NCI-H2227 (cell line): ENCODE results near the gene RPS29.
A peak's percentile ranks its signal among the peaks of the same experiment; 100 is the strongest.

Source experiments
- DNase-seq: peaks from one replicate; lab custom pipeline; 2025; ENCODE audit not compliant: unreplicated experiment; lab: John Stamatoyannopoulos, UW

Gene RPS29

DNA sequence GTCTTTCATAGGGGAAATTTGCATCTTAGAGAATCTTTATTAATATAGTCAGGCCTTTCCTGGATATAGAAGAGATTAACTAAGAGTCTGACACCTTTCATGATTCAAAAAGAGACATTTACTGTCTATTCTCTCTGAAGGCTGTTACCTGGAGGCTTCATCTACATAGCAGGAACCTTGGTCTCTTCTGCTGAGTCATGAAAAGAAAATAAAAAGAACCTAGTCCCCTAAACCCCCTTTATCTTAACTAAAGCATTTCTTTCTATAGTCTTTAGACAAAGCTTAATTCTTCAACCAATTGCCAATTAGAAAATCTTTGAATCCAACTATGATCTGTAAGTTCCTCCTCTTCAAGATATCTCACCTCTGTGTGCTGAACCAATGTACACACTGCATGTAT, 33.1 kb downstream of the RPS29 start:
- DNase-seq = no peak

DNA sequence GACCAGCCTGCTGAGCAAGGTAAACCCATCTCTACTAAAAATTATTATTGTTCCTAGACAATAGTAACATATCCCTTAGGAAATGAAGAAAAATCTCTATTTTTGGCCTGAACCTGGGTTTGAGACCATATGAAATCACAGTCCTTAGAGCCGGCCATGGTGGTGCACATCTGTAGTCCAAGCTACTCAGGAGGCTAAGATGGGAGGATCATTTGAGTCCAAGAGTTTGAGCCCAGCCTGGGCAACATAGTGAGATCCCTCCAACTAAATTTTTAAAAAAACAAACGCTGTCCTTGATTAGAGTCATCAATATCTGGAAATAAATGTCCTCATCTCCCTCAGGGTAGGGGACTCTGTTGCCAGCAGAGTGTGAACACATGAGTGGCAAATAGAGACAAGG, 34.6 kb downstream of the RPS29 start:
- DNase-seq = no peak

DNA sequence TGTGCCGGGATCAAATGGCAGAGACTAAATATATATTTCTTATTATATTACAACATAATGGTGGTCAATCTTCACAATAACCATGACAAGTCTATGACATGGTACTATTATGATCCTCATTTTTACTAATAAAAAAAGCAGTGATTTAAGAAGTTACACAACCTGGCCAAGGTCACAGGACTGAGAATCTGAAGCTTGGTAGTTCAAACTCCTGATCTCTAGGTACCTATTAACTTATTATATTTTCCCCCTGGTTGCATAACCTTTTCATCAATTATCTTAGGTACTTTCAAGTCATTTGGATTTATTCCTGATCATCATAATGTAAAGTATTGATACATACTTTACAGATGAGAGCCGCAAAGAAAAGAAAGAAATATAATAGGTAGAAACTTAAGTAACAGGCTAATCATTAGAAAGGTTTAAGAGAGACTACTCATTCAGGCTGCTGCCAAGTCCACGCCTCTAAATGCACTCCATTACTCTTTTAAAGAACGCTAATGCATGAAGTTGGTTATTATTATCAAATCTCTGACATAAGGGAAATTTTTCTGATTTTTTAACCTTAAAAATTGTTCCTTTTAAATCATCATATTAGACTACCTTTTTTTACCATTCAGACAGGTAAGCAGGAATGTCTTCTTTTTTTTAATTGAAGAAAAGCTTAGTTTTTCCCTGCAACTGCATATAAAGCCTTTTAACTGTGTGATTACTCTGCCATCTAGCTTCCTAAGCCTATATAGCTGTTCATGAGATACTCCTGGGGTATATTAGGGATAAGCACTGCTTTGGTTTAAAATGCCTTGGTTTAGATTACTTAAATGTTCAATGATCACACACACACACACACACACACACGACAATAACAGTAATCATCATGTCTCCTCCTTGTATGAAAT, 35.6 kb downstream of the RPS29 start:
- peak; percentile 65 for DNase-seq

DNA sequence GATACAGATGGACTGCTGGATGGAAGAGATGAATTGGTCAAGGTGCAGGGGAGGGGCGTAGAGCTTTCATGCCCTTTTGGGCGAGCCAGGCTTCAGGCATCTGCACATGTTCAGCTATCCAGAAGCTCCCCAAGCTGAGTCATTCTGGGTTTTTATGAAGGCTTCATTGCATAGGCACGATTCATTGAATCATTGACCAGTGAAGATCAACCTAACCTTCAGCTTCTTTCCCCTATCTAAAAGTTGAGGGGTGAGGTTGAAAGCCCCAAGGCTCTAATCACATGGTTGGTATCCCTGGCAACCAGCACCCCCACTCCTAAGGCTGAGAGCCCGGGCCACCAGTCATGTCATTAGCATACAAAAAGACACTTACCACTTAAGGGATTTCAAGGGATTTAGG, 36.3 kb downstream of the RPS29 start:
- DNase-seq = no peak

DNA sequence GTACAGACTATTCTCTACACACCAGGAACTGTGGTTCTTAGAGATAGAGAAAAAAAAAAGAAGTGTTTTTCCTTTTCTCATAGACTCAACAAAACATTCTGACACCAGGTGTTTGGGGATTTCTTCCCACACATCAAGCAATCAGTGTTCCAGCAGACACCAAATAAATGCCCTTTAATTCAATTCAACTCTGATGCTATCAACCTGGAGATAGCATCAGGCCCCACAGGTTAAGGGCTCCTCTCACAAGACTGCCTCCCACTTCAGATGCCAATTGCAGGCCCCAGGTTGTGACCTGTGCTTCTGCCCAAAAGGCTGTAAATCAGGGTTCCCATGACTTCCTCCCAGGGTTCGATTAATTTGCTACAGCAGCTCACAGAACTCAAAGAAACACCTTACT, 36.7 kb downstream of the RPS29 start:
- DNase-seq = no peak

DNA sequence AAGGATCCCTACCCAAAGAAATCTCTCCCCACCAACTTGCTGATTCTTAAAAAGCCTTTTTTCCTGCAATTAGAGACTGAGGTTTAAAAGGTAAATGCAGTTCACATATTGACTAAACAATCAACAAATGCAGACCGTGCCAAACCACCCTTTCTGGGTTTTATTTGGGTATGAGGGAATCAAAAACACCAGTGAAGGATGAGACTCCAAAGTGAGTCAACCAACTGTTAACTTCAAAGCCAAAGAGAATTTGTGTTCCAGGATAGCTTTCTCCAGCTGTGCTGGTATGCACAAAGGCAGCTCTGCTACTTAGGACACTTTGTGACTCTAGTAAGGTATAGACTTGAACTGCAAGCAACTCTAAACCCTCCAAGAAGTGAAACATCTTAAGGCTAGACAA, 39.4 kb downstream of the RPS29 start:
- no peak for DNase-seq

DNA sequence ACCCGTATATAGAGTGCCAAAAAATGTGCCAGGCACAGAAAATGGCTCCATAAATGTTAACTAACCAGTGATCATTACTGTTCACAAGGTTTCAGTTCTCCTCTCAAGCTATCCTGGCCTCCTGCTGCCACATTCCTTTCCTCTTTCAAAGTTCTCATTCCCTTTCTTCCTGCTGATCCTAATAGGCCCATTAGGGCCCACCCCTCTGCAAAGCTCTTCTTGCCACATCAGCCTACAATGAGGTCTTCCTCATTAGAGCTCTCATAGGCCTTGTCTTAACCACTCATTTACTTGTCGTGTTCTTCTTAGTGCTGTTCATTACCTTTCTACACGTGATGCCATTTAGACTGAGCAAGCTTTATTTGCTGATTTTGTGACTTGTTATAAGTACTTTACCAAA, 40.5 kb downstream of the RPS29 start:
- DNase-seq = no peak

DNA sequence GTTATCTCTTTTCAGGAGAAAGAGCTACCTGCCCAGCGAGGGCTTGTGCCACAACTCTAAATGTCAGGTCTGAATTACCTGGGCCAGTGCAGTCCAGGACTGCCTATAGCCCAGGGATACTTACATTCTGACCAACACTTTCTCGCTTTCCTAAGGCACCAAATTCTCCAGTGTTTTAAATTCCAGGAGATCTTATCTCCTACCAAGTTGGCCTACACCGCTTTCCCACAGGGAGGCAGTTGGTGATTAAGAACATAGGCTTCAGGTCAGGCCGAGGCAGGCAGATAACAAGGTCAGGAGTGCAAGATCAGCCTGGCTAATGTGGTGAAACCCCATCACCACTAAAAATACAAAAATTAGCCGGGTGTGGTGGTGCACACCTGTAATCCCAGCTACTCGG, 41.1 kb downstream of the RPS29 start:
- no peak for DNase-seq

DNA sequence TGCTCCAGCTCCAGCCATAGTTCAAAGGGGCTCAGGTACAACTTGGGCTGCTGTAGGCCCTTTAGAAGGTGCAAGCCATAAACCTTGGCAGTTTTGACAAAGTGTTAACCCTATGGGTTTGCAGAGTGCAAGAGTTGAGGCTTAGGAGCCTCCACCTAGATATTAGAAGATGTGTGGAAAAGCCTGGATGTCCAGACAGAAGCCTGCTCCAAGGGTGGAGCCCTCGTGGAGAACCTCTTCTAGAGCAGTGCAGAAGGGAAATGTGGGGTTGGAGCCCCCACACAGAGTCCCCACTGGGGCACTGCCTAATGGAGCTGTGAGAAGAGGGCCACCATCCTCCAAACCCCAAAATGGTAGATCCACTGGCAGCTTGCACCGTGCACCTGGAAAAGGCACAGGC, 45.1 kb downstream of the RPS29 start:
- no peak for DNase-seq

DNA sequence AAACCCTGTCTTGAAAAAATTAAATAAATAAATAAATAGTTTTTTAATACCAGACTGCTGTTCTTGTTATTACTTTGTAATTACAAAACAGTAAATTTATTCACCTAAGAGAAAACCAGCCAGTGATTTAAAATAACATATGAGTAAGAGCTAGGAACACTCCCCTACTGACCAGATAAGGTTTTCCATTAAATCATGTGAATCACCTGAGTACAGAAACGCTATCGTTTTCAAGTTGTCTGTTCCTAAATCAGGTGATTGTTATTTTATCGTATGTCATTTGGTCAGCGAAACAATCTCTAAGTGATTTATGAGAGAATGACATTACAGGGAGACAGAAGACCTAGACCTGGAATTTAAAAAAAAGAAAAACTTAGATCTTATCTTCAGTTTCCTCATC, 47.3 kb downstream of the RPS29 start:
- DNase-seq = no peak
